GM18498 (cell line): ENCODE measurements around the gene RFWD3.

Experiments
- ATAC-seq: cut with Tn5 transposase; IDR thresholded peaks from one replicate; pipeline ENCODE4 v1.9.1; 2021; ENCODE audit warnings: mild to moderate bottlenecking, moderate library complexity; ENCODE audit not compliant: unreplicated experiment

Gene RFWD3

DNA sequence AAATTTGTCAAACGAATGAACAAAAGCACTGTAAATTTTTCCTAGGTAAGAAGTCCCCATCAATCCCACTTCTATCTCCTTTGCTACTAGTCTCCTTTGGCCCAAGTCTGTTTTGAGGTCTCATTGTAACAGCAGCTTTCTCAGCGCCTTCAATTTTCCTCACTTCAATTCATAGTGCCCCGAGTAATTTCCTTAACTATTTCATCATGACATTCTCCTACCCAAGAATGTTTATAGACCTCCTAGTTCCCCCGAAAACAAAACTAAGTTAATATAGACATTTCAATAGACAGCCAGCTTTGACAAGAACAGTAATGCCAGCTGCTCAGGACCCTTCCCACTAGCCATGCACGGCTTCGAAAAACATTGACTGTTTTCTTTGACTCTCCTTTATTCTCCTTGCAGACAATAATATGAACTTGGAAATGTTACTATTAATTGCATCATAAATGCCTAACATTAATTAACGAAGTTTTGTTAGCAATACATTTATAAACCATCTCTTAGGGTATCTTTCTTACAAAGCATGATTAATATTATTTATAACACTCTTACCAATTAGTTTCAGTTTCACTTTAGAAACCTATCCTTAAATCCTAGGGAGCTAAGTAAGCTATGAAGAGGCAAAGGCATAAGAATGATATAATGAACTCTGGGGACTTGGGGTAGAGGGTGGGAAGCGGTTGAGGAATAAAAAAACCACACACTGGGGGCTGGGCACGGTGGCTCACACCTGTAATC lies 82.6 kb downstream of the RFWD3 start:
- no peak for ATAC-seq

DNA sequence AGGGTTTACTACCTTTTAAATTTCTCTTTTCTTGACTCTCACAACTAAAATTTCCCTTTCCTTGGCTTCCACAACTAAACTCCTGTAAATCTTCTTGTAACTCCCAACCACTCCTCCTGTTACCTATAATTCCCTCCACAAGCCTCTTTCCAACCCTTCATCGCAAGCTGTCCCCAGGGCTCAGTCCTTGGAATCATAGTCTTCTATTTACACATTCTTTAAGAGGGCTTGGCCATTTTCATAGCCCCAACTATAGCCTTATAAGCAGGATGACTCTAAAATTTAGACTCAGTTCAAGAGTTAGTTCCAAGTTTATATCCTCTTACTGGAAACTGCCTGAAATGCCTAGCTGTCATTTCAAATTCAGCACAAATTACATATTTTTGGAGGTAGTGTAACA lies 83.7 kb downstream of the RFWD3 start:
- ATAC-seq: no peak

GRCh38 chr16:74580833-74581232 lies 85.8 kb downstream of the RFWD3 start:
- peak; percentile 59 for ATAC-seq

GRCh38 chr16:74578838-74579237 lies 87.8 kb downstream of the RFWD3 start:
- no peak for ATAC-seq

DNA sequence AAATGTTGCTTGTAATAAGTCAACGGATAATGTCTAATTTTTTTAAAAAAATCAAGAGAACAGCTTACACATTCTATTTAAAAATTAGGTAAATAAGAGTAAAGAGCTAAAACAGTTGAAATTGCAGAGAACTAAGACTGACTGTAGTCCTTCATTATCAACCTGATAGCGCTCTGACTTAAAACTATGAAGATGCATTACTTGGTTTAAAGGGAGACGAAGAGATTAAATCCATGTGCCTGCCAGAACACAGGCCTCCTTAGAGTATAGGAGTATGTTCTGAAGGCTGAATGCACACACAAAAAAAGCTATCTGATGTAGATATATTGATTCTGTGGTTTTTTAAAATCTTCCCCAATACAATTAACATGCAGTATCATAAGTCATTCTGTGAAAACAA lies 88.2 kb downstream of the RFWD3 start:
- ATAC-seq: no peak

DNA sequence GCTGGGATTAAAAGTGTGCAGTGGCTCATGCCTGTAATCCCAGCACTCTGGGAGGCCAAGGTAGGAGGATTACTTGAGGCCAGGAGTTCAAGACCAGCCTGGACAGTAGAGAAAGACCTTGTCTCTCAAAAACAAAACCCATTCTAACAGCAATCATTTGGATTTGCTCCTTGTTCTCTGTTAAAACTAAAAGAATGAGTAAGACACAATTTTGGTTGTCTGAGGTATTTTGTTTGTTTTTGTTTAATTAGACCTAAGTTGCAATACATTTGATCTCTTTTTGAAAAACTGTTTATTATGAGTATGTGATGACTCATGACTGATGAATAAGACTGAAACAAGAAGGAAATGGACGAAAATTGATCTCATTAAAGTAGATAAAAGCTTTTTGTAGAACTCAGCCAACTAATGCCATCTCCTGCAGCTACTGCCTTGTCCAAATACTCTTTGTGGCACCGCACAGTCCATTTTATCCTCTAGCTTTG lies 88.8 kb downstream of the RFWD3 start:
- ATAC-seq: no peak

GRCh38 chr16:74575807-74576643 lies 90.7 kb downstream of the RFWD3 start:
- ATAC-seq: no peak

DNA sequence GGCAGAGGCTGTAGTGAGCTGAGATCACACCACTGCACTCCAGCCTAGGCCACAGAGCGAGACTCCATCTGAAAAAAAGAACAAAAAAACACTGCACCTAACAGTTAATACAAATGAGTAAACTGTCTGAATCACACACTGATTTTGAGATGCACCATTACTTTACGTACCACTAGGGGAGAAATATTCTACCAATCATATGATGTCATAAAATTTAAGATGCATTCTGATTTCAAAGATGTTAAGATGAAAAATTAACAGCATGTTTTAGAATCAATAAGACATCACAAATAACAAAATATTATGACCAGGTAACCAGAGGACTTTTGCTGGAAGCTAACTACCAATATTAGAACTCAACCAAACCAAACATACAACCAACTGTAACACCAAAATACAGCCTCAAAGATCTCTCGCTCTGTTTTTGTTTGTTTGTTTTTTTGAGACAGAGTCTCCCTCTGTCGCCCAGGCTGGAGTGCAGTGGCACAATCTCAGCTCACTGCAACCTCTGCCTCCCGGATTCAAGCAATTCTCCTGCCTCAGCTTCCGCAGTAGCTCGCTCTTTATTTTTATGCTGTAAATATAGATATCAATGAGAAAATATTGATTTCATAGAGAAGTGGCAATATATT lies 91.4 kb downstream of the RFWD3 start:
- ATAC-seq: no peak

DNA sequence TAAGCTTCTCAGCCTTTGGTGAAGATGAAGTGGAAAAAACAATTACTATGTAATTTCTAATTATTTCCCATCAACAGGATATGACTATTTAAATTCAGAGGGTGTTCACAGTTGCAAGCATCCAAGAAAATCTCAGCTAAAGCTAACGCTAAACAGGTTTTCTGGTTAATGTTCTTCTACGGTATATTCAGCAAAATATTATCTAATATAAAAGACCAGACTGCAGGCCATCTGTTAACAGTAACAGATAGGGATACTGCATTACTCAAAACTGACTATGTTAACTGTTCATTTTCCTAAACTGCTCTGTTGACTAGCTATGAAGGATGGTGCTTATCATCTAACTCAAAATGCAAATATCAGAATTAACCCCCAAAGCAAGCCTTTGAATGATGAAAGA lies 92.5 kb downstream of the RFWD3 start:
- no peak for ATAC-seq

- ATAC-seq: no peak
Observed at GRCh38 chr16:74573622-74574021, 93.1 kb downstream of the RFWD3 start.
